Lung (tissue), 12 donors: ENCODE results near the gene KRT1. TPM values are rescaled to one million over a fixed set of nuclear protein-coding genes. Genes with fewer than 3 reads are reported as not detected.

Experiments
- ATAC-seq: fragments of 200-7000 bp; cut with Tn5 transposase; one replicate; pipeline ENCODE4 v1.9.1; 2020; ENCODE audit warnings: moderate number of reproducible peaks; ENCODE audit not compliant: insufficient read depth, low FRiP score
- DNase-seq, 3 donors: peaks; one replicate each; pipeline ENCODE4 v3.0.0-alpha.2; 2013 to 2017
- H3K27ac ChIP-seq, 2 donors: one replicate each; pipeline ENCODE4 v1.5.1; 2013; ENCODE audit warnings: mild to moderate bottlenecking in 2 of 2, moderate library complexity in 2 of 2, control low read depth in 1 of 2, inconsistent platforms in 1 of 2, low read depth in 1 of 2, low read length in 1 of 2
- H3K27me3 ChIP-seq, 3 donors: one replicate each; pipeline ENCODE4 v1.5.1; 2013; ENCODE audit warnings: low read length in 2 of 3; ENCODE audit not compliant: control insufficient read depth in 3 of 3, insufficient read depth in 3 of 3
- H3K36me3 ChIP-seq, 4 donors: one replicate each; pipeline ENCODE4 v1.5.1; 2013; ENCODE audit warnings: low read length in 4 of 4, mild to moderate bottlenecking in 1 of 4, moderate library complexity in 1 of 4; ENCODE audit not compliant: control insufficient read depth in 4 of 4, insufficient read depth in 4 of 4
- H3K4me1 ChIP-seq, 5 donors: one replicate each; pipeline ENCODE4 v1.5.1; 2013; ENCODE audit warnings: low read length in 5 of 5, mild to moderate bottlenecking in 2 of 5, moderate library complexity in 1 of 5; ENCODE audit not compliant: control insufficient read depth in 5 of 5, insufficient read depth in 5 of 5
- H3K4me3 ChIP-seq: one replicate; pipeline ENCODE4 v1.5.1; 2013; ENCODE audit warnings: mild to moderate bottlenecking, control low read depth, moderate library complexity
- H3K9ac ChIP-seq, 2 donors: one replicate each; pipeline ENCODE4 v1.5.1; 2013; ENCODE audit warnings: low read length in 2 of 2, control low read depth in 1 of 2; ENCODE audit not compliant: insufficient read depth in 1 of 2
- H3K9me3 ChIP-seq, 4 donors: one replicate each; pipeline ENCODE4 v1.5.1; 2013; ENCODE audit warnings: low read length in 3 of 4, mild to moderate bottlenecking in 1 of 4, moderate library complexity in 1 of 4; ENCODE audit not compliant: control insufficient read depth in 4 of 4, insufficient read depth in 3 of 4
- CTCF ChIP-seq: IDR thresholded peaks from 2 replicates; pipeline ENCODE4 v1.5.1; 2012; ENCODE audit warnings: mild to moderate bottlenecking; ENCODE audit errors: control extremely low read depth, extremely low read depth
- WGBS, 2 donors: extraction: QIAGEN DNeasy Blood & Tissue Kit; methylation state at CpG; one replicate each; pipeline ENCODE4 v1.1.7; 2013; 5-methylcytosine and 5-hydroxymethylcytosine counted together
- polyA plus RNA-seq, 2 donors: library from polyadenylated mRNA; stranded (reverse); fragments of 200-250 nt; gene quantifications; one replicate each; pipeline ENCODE4 v1.2.1, GENCODE V29; 2013
- total RNA-seq, 2 donors: library from RNA; depleted of rRNA in 1 of 2; stranded (reverse); fragments of >200 nt in 1 of 2; gene quantifications; one replicate each; pipeline ENCODE4 v1.2.1, GENCODE V29; 2014 to 2021
- donor health status: control.
- donor health status: control.
- donor health status: Bipolar disorder and iron deficiency.
- donor health status: healthy.
- donor health status: DM: yes; HTN: yes; CAD: no.

The KRT1 gene
- total and polyA plus RNA-seq, 4 donors, result 0.09 to 0.82 TPM; not detected in 2

DNA sequence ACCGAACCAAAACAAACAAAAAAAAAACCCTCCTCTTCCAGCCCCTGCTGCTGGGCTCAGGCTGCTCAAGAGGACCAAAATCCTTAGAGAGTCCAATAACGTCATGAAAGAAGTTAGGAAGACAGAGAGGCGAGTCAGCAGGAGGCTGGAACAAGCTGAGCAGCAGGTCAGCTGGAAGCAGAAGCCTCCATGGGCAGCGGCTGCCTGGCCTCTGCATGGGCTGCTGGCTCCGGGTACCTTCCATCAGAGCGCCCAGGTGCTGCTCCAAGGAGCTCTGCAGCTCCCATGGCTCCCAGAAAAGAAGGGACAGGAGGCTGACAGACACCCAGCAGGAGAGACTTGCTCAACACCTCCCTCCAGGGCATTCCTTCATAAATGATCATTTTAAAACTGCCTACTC lies 25.0 kb downstream of the KRT1 start:
- 71 to 72% methylated on average over 6 of the region's 6 CpGs for WGBS, 2 donors
- ATAC-seq, result no peak
- no peak for DNase-seq

GRCh38 chr12:52651726-52652261 lies 28.4 kb downstream of the KRT1 start, which contains the start of gene KRT2:
KRT2 (minus strand) TSS chr12:52652211; CDS start chr12:52652142, 69 bp downstream.
- no peaks in the 10 kb centered on the region for H3K9me3 ChIP-seq
- no peak within 1 kb of the TSS for H3K27ac ChIP-seq
- TF ChIP-seq CTCF, result no peak
- DNase-seq (no peak), ATAC-seq (no peak)
- no peaks in the 10 kb centered on the region for H3K36me3 ChIP-seq
- 96% methylated on average over 16 of the region's 16 CpGs for WGBS, 2 donors
- no peak within 1 kb of the TSS for H3K9ac ChIP-seq
- H3K4me1 ChIP-seq, result peaks cover 0 to 9% (median 0%) of the 10 kb centered on the region in 5 donors
- peaks cover 0 to 4% (median 0%) of the 10 kb centered on the region in 3 donors for H3K27me3 ChIP-seq
- H3K4me3 ChIP-seq, result no peak within 1 kb of the TSS

More for the DNA sequence above, 25.0 kb downstream of the KRT1 start:
- Histone ChIP-seq H3K9me3 (no peaks in the 10 kb centered on the region), H3K36me3 (no peaks in the 10 kb centered on the region), H3K9ac (no peak overlapping the region), H3K4me3 (no peak overlapping the region), H3K27me3 (no peaks in the 10 kb centered on the region), H3K27ac (no peak overlapping the region), H3K4me1 (peaks cover 0 to 9% (median 0%) of the 10 kb centered on the region in 5 donors)
- TF ChIP-seq CTCF, result no peak

DNA sequence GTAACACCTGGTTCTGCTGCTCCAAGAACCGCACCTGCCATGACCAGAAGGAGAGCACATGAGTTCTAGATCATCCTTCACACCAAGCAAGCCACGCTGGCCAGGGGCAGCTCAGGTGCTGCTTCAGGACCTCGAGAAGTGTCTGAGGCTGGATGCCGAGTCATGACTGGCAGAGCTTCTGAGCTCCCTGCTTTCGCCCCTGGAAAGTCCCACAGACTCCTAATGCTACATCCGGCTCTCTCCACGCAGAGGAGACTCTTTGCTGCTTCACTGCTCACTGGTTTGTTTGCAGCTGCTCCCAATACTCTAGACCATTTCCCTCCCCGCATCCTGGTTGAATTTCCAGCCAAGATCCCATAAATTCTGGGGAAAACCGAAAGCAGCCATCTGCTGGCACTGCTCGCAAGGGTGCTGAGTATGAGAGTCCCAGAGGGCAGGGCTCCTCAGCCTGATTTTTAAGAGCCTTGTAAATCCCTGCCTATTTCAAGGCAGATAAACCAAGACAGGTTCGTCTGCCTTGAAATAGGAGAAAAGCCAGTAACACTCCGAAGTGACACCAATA lies 29.6 kb downstream of the KRT1 start:
- H3K4me3 ChIP-seq, result no peak overlapping the region
- no peak for DNase-seq
- peaks cover 0 to 4% (median 0%) of the 10 kb centered on the region in 3 donors for H3K27me3 ChIP-seq
- H3K9ac ChIP-seq, result no peak overlapping the region
- ATAC-seq, result no peak
- no peak overlapping the region for H3K27ac ChIP-seq
- TF ChIP-seq CTCF, result no peak
- no peaks in the 10 kb centered on the region for H3K9me3 ChIP-seq
- 71 to 83% methylated on average over 12 of the region's 12 CpGs for WGBS, 2 donors
- no peaks in the 10 kb centered on the region for H3K36me3 ChIP-seq
- peaks cover 0 to 5% (median 0%) of the 10 kb centered on the region in 5 donors for H3K4me1 ChIP-seq
